Activated naive CD4-positive, alpha-beta T cell treated with anti-CD3 and anti-CD28 coated beads, Interleukin-2, amount 50 U/mL, for 24 hours (primary cell): ENCODE results near the gene PHF11.
A peak's percentile ranks its signal among the peaks of the same experiment; 100 is the strongest.
"Not testable (repeated sequence)": the region's sequence is repeated elsewhere in the genome, so short reads cannot be mapped to it uniquely, and the experiment has no call there.

ENCODE experiments used
- H3K27ac Mint-ChIP-seq: one replicate; pipeline ENCODE4 v1.8.0; 2021; ENCODE audit warnings: mild to moderate bottlenecking, mixed read lengths
- H3K27me3 Mint-ChIP-seq: one replicate; pipeline ENCODE4 v1.8.0; 2021; ENCODE audit warnings: mixed read lengths
- H3K36me3 Mint-ChIP-seq: one replicate; pipeline ENCODE4 v1.8.0; 2021; ENCODE audit warnings: mixed read lengths
- H3K4me1 Mint-ChIP-seq: one replicate; pipeline ENCODE4 v1.8.0; 2021; ENCODE audit warnings: mixed read lengths
- H3K4me3 Mint-ChIP-seq: one replicate; pipeline ENCODE4 v1.8.0; 2021; ENCODE audit warnings: mild to moderate bottlenecking, mixed read lengths
- H3K9me3 Mint-ChIP-seq: one replicate; pipeline ENCODE4 v1.8.0; 2021; ENCODE audit warnings: mixed read lengths

PHF11 gene

GRCh38 chr13:49472186-49472585 lies 23.6 kb upstream of the PHF11 start:
- H3K4me3 Mint-ChIP-seq, result no peak overlapping the region
- no peaks in the 10 kb centered on the region for H3K9me3 Mint-ChIP-seq
- peaks cover 14% of the 10 kb centered on the region for H3K36me3 Mint-ChIP-seq
- no peaks in the 10 kb centered on the region for H3K27me3 Mint-ChIP-seq
- no peak overlapping the region for H3K27ac Mint-ChIP-seq
- no peaks in the 10 kb centered on the region for H3K4me1 Mint-ChIP-seq

DNA sequence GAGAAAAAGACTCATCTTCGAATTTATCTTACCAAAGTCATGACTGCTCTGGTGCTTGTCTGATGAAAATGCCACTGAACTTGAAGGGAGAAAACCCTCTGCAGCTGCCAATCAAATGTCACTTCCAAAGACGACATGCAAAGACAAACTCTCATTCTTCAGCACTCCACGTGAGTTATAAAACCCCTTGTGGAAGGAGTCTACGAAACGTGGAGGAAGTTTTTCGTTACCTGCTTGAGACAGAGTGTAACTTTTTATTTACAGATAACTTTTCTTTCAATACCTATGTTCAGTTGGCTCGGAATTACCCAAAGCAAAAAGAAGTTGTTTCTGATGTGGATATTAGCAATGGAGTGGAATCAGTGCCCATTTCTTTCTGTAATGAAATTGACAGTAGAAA lies 19.2 kb upstream of the PHF11 start:
- Mint-ChIP-seq H3K4me1 (no peaks in the 10 kb centered on the region), H3K36me3 (peaks cover 11% of the 10 kb centered on the region), H3K27me3 (no peaks in the 10 kb centered on the region), H3K9me3 (no peaks in the 10 kb centered on the region), H3K4me3 (no peak overlapping the region), H3K27ac (no peak overlapping the region)

DNA sequence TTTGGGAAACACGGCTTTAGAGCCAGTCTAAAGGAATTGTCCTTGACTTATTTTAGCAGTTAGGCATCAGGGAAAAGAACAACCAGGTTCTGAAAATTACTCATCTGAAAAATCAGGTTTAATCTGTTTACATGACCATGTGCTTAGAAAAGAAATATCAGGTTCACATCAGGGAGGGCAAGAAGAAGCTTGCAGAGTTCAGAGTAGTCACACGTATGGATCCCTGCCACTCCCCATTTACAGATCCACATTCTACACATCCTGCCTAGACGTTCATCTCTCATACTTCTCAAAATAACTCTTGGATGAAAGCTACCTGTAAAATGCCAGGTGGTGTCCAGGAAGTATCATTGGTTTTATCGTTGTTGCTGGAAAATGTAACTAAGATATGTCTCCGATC lies 14.0 kb upstream of the PHF11 start:
- Mint-ChIP-seq H3K27ac (no peak overlapping the region), H3K27me3 (no peaks in the 10 kb centered on the region), H3K36me3 (peaks cover 20% of the 10 kb centered on the region), H3K4me3 (no peak overlapping the region), H3K4me1 (no peaks in the 10 kb centered on the region), H3K9me3 (no peaks in the 10 kb centered on the region)

GRCh38 chr13:49488563-49488962 lies 7.2 kb upstream of the PHF11 start:
- H3K27me3 Mint-ChIP-seq, result no peaks in the 10 kb centered on the region
- H3K36me3 Mint-ChIP-seq, result peaks cover 8% of the 10 kb centered on the region
- no peaks in the 10 kb centered on the region for H3K9me3 Mint-ChIP-seq
- H3K27ac Mint-ChIP-seq, result no peak overlapping the region
- H3K4me3 Mint-ChIP-seq, result no peak overlapping the region
- no peaks in the 10 kb centered on the region for H3K4me1 Mint-ChIP-seq

DNA sequence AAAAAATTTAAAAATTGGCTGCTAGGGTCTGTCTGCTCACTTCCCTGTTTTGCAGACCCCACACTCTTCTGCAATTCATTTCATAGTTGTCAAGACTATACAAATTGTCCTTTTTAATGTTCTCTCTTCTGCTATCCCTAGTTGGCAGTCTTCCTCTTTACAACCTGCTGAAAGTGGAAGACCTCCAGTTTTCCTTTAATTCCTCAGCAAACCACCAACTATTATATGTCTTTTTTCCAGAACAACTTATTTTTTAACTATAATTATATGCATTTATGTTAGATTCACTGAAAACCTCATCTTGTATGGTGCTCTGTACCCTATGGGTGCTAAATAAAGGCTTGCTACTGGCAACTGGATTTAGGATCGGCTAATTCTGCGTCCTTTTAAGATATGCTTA lies 1.1 kb upstream of the PHF11 start:
- Mint-ChIP-seq H3K36me3 (peaks cover 14% of the 10 kb centered on the region), H3K27ac (peak overlapping the region; percentile 98), H3K27me3 (no peaks in the 10 kb centered on the region), H3K4me3 (peak overlapping the region; percentile 95), H3K4me1 (peaks cover 49% of the 10 kb centered on the region), H3K9me3 (no peaks in the 10 kb centered on the region)

- peak overlapping the region; percentile 88 for H3K4me3 Mint-ChIP-seq
- peaks cover 61% of the 10 kb centered on the region for H3K4me1 Mint-ChIP-seq
- H3K27ac Mint-ChIP-seq, result peak overlapping the region; percentile 92
- H3K36me3 Mint-ChIP-seq, result peaks cover 18% of the 10 kb centered on the region
- not testable (repeated sequence) for H3K27me3 Mint-ChIP-seq, H3K9me3 Mint-ChIP-seq
These were observed 1.1 kb downstream of the PHF11 start for GRCh38 chr13:49496837-49497236.

GRCh38 chr13:49497272-49497671 lies 1.5 kb downstream of the PHF11 start:
- H3K4me3 Mint-ChIP-seq, result peak overlapping the region; percentile 88
- no peaks in the 10 kb centered on the region for H3K27me3 Mint-ChIP-seq
- peaks cover 61% of the 10 kb centered on the region for H3K4me1 Mint-ChIP-seq
- peak overlapping the region; percentile 92 for H3K27ac Mint-ChIP-seq
- H3K36me3 Mint-ChIP-seq, result peaks cover 18% of the 10 kb centered on the region
- H3K9me3 Mint-ChIP-seq, result no peaks in the 10 kb centered on the region

DNA sequence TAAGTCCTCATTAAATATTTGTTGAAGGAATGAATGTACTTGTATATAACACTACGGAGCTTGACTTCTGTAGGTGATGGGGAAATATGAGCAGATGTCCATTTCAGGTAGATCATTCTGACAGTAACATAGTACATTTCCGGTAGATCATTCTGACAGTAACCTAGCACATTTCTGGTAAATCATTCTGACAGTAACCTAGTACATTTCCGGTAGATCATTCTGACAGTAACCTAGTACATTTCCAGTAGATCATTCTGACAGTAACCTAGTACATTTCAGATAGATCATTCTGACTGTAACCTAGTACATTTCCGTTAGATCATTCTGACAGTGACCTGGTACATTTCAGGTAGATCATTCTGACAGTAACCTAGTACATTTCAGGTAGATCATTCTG lies 2.5 kb downstream of the PHF11 start:
- peaks cover 70% of the 10 kb centered on the region for H3K4me1 Mint-ChIP-seq
- H3K27me3 Mint-ChIP-seq, result no peaks in the 10 kb centered on the region
- peak overlapping the region; percentile 24 for H3K4me3 Mint-ChIP-seq
- peaks cover 23% of the 10 kb centered on the region for H3K36me3 Mint-ChIP-seq
- no peaks in the 10 kb centered on the region for H3K9me3 Mint-ChIP-seq
- peak overlapping the region; percentile 92 for H3K27ac Mint-ChIP-seq

- H3K4me1 Mint-ChIP-seq, result peaks cover 65% of the 10 kb centered on the region
- peaks cover 27% of the 10 kb centered on the region for H3K36me3 Mint-ChIP-seq
- peak overlapping the region; percentile 60 for H3K4me3 Mint-ChIP-seq
- no peaks in the 10 kb centered on the region for H3K9me3 Mint-ChIP-seq
- H3K27me3 Mint-ChIP-seq, result no peaks in the 10 kb centered on the region
- peak overlapping the region; percentile 84 for H3K27ac Mint-ChIP-seq
These were observed 4.3 kb downstream of the PHF11 start for GRCh38 chr13:49499889-49500660.

GRCh38 chr13:49502954-49503353 lies 7.2 kb downstream of the PHF11 start:
- Mint-ChIP-seq H3K36me3 (peaks cover 26% of the 10 kb centered on the region), H3K9me3 (no peaks in the 10 kb centered on the region), H3K27ac (no peak overlapping the region), H3K27me3 (no peaks in the 10 kb centered on the region), H3K4me3 (no peak overlapping the region), H3K4me1 (peaks cover 62% of the 10 kb centered on the region)

DNA sequence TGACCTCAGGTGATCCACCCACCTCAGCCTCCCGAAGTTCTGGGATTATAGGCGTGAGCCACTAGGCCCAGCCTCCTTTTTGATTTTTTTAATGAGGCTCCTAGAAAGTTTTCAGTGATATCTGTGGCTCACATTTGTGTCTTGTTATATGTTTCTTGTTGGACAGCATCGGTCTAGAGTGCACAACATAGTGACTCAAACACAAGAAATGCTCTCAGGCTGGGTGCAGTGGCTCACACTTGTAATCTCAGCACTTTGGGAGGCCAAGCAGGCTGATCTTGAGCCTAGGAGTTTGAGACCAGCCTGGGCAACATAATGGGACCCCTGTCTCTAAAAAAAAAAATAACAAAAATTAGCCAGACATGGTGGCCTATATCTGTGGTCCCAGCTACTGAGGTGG lies 8.2 kb downstream of the PHF11 start:
- no peaks in the 10 kb centered on the region for H3K27me3 Mint-ChIP-seq
- H3K4me1 Mint-ChIP-seq, result peaks cover 52% of the 10 kb centered on the region
- H3K9me3 Mint-ChIP-seq, result no peaks in the 10 kb centered on the region
- peak overlapping the region; percentile 12 for H3K27ac Mint-ChIP-seq
- H3K4me3 Mint-ChIP-seq, result no peak overlapping the region
- peaks cover 26% of the 10 kb centered on the region for H3K36me3 Mint-ChIP-seq

GRCh38 chr13:49512578-49512977 lies 16.8 kb downstream of the PHF11 start:
- Mint-ChIP-seq H3K9me3 (no peaks in the 10 kb centered on the region), H3K36me3 (peaks cover 22% of the 10 kb centered on the region), H3K4me1 (peaks cover 25% of the 10 kb centered on the region), H3K27me3 (no peaks in the 10 kb centered on the region), H3K27ac (no peak overlapping the region), H3K4me3 (no peak overlapping the region)

GRCh38 chr13:49516467-49516866 lies 20.7 kb downstream of the PHF11 start:
- no peaks in the 10 kb centered on the region for H3K27me3 Mint-ChIP-seq
- peaks cover 9% of the 10 kb centered on the region for H3K4me1 Mint-ChIP-seq
- peaks cover 18% of the 10 kb centered on the region for H3K36me3 Mint-ChIP-seq
- H3K9me3 Mint-ChIP-seq, result no peaks in the 10 kb centered on the region
- peak overlapping the region; percentile 17 for H3K27ac Mint-ChIP-seq
- no peak overlapping the region for H3K4me3 Mint-ChIP-seq

- Mint-ChIP-seq H3K9me3 (no peaks in the 10 kb centered on the region), H3K4me3 (no peak overlapping the region), H3K27me3 (no peaks in the 10 kb centered on the region), H3K36me3 (peaks cover 18% of the 10 kb centered on the region), H3K27ac (no peak overlapping the region), H3K4me1 (peaks cover 9% of the 10 kb centered on the region)
These were observed 21.7 kb downstream of the PHF11 start for GRCh38 chr13:49517461-49517860.

- Mint-ChIP-seq H3K9me3 (no peaks in the 10 kb centered on the region), H3K4me1 (peaks cover 9% of the 10 kb centered on the region), H3K4me3 (no peak overlapping the region), H3K27ac (no peak overlapping the region), H3K36me3 (peaks cover 15% of the 10 kb centered on the region), H3K27me3 (no peaks in the 10 kb centered on the region)
These were observed 25.5 kb downstream of the PHF11 start for GRCh38 chr13:49521224-49521623.

GRCh38 chr13:49524740-49525501 lies 29.2 kb downstream of the PHF11 start:
- Mint-ChIP-seq H3K27me3 (no peaks in the 10 kb centered on the region), H3K4me3 (no peak overlapping the region), H3K4me1 (peaks cover 5% of the 10 kb centered on the region), H3K27ac (no peak overlapping the region), H3K36me3 (peaks cover 13% of the 10 kb centered on the region), H3K9me3 (no peaks in the 10 kb centered on the region)
